ENCODE results near the gene WRAP73. TPM values are rescaled to one million over a fixed set of nuclear protein-coding genes. Genes with fewer than 3 reads are reported as not detected.
A peak's percentile ranks its signal among the peaks of the same experiment; 100 is the strongest.
"Not testable (repeated sequence)": the region's sequence is repeated elsewhere in the genome, so short reads cannot be mapped to it uniquely, and the experiment has no call there.

Gene WRAP73
- total RNA-seq, 1 experiment from 2014 or later = 41.2 TPM

DNA sequence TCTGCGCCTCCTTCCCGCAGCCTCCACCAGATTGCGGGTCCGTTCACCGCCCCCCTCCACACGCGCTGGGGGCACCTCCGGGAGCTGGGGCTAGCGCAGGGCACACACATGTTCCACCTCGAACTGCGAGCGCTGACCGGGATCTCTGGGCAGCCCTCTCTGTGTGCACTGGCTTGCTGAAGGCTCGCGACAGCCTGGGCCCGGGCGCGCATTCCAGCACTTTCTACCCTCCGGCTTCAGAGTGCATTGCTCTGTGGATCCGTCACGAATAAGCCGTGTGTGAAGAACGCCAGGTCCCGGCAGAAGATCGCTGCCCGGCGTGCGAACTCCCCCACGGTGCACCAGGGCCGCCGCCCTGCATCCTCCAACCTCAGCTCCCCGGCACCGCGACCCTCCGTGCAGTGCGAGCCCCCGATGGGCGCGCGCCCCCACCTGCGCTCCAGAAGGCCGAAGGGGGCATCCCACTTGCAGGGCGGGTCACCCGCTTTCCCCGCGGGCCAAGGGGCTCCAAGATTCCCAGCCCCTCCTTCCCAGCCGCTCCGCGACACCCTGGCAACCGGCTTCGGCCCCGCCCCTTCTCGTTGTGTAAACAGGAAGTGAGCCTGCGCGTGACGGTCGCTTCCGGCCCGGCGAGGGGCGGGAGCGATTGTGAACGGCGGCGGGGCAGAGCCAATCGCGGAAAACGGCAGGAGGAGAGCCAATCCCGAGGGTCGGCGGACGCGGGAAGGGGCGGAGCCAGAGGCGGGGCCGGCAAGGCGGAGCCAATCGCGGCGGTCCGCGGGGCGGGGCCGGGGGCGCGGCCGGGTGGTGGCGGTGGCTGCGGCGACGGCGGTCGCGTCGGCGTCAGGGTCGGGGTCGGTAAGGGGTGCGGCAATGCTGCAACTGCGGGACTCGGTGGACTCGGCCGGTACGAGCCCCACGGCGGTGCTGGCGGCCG, 25.4 kb downstream of the WRAP73 start, which contains the start of gene TPRG1L:
TSS of gene TPRG1L (plus strand) at position 816 of the 937 bp plus-strand sequence. CDS start at position 874, 58 bp downstream.
- Histone ChIP-seq H3K27ac (ENCODE audit: low read depth, low read length, poor library complexity, severe bottlenecking) (no peak within 1 kb of the TSS), H3K9me3 (ENCODE audit: low read depth, low read length, poor library complexity, severe bottlenecking) (no peaks in the 10 kb centered on the region), H3K27me3 (replicated peaks; ENCODE audit: insufficient read depth, low read depth, low read length, poor library complexity) (no peaks in the 10 kb centered on the region), H3K4me3 (ENCODE audit: low read depth, low read length, poor library complexity, severe bottlenecking) (peak within 1 kb of the TSS; percentile 64), H3K36me3 (ENCODE audit: insufficient read depth, low read length, poor library complexity, severe bottlenecking) (peaks cover 3% of the 10 kb centered on the region), H3K4me1 (ENCODE audit: insufficient read depth, low read length, poor library complexity, severe bottlenecking) (no peaks in the 10 kb centered on the region)
- TF ChIP-seq, protein P1, sequence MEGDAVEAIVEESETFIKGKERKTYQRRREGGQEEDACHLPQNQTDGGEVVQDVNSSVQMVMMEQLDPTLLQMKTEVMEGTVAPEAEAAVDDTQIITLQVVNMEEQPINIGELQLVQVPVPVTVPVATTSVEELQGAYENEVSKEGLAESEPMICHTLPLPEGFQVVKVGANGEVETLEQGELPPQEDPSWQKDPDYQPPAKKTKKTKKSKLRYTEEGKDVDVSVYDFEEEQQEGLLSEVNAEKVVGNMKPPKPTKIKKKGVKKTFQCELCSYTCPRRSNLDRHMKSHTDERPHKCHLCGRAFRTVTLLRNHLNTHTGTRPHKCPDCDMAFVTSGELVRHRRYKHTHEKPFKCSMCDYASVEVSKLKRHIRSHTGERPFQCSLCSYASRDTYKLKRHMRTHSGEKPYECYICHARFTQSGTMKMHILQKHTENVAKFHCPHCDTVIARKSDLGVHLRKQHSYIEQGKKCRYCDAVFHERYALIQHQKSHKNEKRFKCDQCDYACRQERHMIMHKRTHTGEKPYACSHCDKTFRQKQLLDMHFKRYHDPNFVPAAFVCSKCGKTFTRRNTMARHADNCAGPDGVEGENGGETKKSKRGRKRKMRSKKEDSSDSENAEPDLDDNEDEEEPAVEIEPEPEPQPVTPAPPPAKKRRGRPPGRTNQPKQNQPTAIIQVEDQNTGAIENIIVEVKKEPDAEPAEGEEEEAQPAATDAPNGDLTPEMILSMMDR (conservative IDR thresholded peaks at IDR 0.05; ENCODE audit: low read depth, low read length) = no peak
- no peak for TF ChIP-seq EZH2 (IDR thresholded peaks at IDR 0.05; ENCODE audit: borderline replicate concordance, low read depth, low read length, poor library complexity, severe bottlenecking)
- DNase-seq (ENCODE audit: low spot score) = peak; percentile 98
- BruUV-seq (replicated peaks) = no TSS peak
- ChIA-PET CTCF (no interaction called here), POLR2A (ENCODE audit: low non-redundant PET) (no interaction called here)
- intact Hi-C loops (cut with micrococcal nuclease; ENCODE audit: unreplicated experiment) = no loop called here

DNA sequence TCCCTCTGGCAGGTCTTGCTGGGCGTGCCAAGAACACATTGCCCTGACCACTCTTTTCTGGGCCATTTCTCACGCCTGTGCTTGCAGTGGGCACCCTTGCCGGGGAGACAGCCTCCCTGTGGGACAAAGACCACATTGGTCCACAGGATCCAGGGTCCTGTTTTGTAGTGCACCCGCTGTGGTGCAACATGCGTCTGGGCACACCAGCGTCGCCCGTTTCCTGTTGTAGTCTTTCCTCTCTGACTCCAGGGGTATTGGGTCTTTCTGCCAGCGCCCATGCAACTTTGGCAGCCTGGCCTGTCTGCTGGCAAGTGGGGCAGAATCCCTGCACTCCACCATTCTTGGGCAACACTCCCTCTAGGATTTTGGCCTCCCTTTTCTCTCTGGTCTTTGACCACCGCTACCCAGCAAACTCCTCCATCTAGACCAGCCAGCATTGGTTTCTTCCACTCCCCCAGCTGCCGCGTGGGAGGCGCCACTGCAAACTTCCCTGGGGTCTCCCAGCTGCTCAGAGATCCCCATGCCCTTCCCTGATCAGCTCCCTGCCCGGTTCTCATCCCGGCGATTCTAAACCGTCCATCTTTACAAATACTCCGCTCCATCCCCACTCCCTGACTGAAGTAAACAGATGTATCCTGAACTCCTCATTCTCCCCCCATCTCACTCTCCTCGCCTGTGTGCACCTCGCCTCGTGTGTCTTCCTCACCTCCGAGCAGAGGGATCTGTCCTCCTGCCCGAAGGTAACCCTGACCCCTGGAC, 26.3 kb downstream of the WRAP73 start:
- intact Hi-C loops (cut with micrococcal nuclease; ENCODE audit: unreplicated experiment) = no loop called here

DNA sequence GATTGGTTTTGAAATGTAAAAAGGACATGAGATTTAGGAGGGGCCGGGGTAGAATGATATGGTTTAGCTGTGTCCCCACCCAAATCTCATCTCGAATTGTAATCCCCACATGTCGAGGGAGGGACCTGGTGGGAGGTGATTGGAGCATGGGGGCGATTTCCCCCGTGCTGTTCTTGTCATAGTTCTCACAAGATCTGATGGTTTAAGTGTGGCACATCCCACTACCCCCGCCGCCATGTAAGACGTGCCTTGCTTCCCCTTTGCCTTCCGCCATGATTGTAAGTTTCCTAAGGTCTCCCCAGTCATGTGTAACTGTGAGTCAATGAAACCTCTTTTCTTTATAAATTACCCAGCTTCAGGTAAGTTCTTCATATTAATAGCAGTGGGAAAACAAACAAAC, 27.8 kb downstream of the WRAP73 start:
- POLR2A ChIA-PET (ENCODE audit: low non-redundant PET); BruUV-seq (replicated peaks); H3K4me1 ChIP-seq (ENCODE audit: insufficient read depth, low read length, poor library complexity, severe bottlenecking); H3K27me3 ChIP-seq (replicated peaks; ENCODE audit: insufficient read depth, low read depth, low read length, poor library complexity); intact Hi-C loops (cut with micrococcal nuclease; ENCODE audit: unreplicated experiment); DNase-seq (ENCODE audit: low spot score); H3K4me3 ChIP-seq (ENCODE audit: low read depth, low read length, poor library complexity, severe bottlenecking); H3K9me3 ChIP-seq (ENCODE audit: low read depth, low read length, poor library complexity, severe bottlenecking); H3K36me3 ChIP-seq (ENCODE audit: insufficient read depth, low read length, poor library complexity, severe bottlenecking); H3K27ac ChIP-seq (ENCODE audit: low read depth, low read length, poor library complexity, severe bottlenecking): not testable (repeated sequence)
- CTCF ChIA-PET = interaction anchor here (1.3 kb wide), 1 partner anchor 131 kb away, joined by 8 read pairs; no protein-coding TSS in a partner anchor

More for the DNA sequence above, 26.3 kb downstream of the WRAP73 start:
- no TSS peak for BruUV-seq (replicated peaks)
- TF ChIP-seq, protein P1 (conservative IDR thresholded peaks at IDR 0.05; ENCODE audit: low read depth, low read length) = no peak
- no peak for TF ChIP-seq EZH2 (IDR thresholded peaks at IDR 0.05; ENCODE audit: borderline replicate concordance, low read depth, low read length, poor library complexity, severe bottlenecking)
- ChIA-PET POLR2A (ENCODE audit: low non-redundant PET) (no interaction called here), CTCF (no interaction called here)
- Histone ChIP-seq H3K4me3 (ENCODE audit: low read depth, low read length, poor library complexity, severe bottlenecking) (peak overlapping the region; percentile 64), H3K36me3 (ENCODE audit: insufficient read depth, low read length, poor library complexity, severe bottlenecking) (peaks cover 3% of the 10 kb centered on the region), H3K27ac (ENCODE audit: low read depth, low read length, poor library complexity, severe bottlenecking) (no peak overlapping the region), H3K9me3 (ENCODE audit: low read depth, low read length, poor library complexity, severe bottlenecking) (no peaks in the 10 kb centered on the region), H3K4me1 (ENCODE audit: insufficient read depth, low read length, poor library complexity, severe bottlenecking) (peaks cover 3% of the 10 kb centered on the region), H3K27me3 (replicated peaks; ENCODE audit: insufficient read depth, low read depth, low read length, poor library complexity) (no peaks in the 10 kb centered on the region)
- DNase-seq (ENCODE audit: low spot score) = no peak
